ENCODE data around the gene PNMA8B. TPM values are rescaled to one million over a fixed set of nuclear protein-coding genes. Genes with fewer than 3 reads are reported as not detected.

PNMA8B gene, protein sequence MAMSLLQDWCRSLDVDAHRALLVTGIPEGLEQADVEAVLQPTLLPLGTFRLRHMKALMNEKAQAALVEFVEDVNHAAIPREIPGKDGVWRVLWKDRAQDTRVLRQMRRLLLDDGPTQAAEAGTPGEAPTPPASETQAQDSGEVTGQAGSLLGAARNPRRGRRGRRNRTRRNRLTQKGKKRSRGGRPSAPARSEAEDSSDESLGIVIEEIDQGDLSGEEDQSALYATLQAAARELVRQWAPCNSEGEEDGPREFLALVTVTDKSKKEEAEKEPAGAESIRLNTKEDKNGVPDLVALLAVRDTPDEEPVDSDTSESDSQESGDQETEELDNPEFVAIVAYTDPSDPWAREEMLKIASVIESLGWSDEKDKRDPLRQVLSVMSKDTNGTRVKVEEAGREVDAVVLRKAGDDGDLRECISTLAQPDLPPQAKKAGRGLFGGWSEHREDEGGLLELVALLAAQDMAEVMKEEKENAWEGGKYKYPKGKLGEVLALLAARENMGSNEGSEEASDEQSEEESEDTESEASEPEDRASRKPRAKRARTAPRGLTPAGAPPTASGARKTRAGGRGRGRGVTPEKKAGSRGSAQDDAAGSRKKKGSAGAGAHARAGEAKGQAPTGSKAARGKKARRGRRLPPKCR
- total RNA-seq = 1.8 and 2.1 TPM in 2 replicates

DNA sequence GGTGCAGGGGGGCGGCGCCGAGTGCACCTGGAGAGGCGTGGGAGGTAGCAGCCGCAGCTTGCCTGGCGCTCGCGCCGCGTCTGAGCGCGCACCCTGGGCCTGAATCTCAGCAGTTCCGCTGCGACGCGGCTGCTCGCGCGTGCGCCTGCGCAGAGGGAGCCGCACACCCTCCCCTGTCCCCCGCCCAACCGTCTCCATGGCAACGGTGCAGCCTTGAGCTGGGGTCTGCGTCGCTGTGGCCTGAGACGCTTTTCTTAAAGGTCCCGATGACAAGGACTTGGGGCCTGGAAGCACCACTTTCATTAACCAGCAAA is at the start of gene PNMA8B:
TSS of gene PNMA8B (minus strand) at position 82 of the 314 bp plus-strand sequence. CDS start 402 bp downstream, outside the sequence.
- H3K4me3 ChIP-seq (ENCODE audit: low read depth, low read length) = peak within 1 kb of the TSS; percentile 32
- DNase-seq (ENCODE audit: low read depth) = no peak
- TF ChIP-seq, protein P1, sequence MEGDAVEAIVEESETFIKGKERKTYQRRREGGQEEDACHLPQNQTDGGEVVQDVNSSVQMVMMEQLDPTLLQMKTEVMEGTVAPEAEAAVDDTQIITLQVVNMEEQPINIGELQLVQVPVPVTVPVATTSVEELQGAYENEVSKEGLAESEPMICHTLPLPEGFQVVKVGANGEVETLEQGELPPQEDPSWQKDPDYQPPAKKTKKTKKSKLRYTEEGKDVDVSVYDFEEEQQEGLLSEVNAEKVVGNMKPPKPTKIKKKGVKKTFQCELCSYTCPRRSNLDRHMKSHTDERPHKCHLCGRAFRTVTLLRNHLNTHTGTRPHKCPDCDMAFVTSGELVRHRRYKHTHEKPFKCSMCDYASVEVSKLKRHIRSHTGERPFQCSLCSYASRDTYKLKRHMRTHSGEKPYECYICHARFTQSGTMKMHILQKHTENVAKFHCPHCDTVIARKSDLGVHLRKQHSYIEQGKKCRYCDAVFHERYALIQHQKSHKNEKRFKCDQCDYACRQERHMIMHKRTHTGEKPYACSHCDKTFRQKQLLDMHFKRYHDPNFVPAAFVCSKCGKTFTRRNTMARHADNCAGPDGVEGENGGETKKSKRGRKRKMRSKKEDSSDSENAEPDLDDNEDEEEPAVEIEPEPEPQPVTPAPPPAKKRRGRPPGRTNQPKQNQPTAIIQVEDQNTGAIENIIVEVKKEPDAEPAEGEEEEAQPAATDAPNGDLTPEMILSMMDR (IDR thresholded peaks at IDR 0.05; ENCODE audit: insufficient read depth, low read length, poor library complexity, severe bottlenecking) = no peak
- H3K36me3 ChIP-seq (ENCODE audit: control insufficient read depth, insufficient read depth, low read length) = no peaks in the 10 kb centered on the region
- peaks cover 23% of the 10 kb centered on the region for H3K27me3 ChIP-seq (ENCODE audit: control insufficient read depth, insufficient read depth, low read length)

DNA sequence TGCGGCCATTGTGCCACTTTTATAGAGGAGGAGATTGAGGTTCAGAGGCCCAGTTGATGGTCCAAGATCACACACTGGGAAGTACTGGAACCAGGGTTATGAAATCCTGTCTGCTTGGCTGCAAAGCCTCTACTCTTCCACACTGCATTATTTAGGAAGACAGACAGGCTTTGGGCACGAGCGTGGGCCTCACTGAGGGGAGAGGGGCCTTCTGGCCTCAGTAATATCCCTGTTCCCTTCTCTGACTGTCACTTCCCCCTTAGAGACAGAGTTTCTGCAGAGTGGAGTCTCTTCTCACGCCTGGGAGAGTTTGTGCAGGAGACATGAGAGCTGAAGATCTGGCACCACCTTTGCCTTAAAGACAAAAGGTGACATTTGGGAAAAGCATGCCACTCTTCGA is 49.0 kb upstream of the PNMA8B start:
- Histone ChIP-seq H3K36me3 (ENCODE audit: control insufficient read depth, insufficient read depth, low read length) (no peaks in the 10 kb centered on the region), H3K4me3 (ENCODE audit: low read depth, low read length) (no peak overlapping the region), H3K27me3 (ENCODE audit: control insufficient read depth, insufficient read depth, low read length) (no peaks in the 10 kb centered on the region)
- TF ChIP-seq, protein P1 (IDR thresholded peaks at IDR 0.05; ENCODE audit: insufficient read depth, low read length, poor library complexity, severe bottlenecking) = no peak
- no peak for DNase-seq (ENCODE audit: low read depth)

DNA sequence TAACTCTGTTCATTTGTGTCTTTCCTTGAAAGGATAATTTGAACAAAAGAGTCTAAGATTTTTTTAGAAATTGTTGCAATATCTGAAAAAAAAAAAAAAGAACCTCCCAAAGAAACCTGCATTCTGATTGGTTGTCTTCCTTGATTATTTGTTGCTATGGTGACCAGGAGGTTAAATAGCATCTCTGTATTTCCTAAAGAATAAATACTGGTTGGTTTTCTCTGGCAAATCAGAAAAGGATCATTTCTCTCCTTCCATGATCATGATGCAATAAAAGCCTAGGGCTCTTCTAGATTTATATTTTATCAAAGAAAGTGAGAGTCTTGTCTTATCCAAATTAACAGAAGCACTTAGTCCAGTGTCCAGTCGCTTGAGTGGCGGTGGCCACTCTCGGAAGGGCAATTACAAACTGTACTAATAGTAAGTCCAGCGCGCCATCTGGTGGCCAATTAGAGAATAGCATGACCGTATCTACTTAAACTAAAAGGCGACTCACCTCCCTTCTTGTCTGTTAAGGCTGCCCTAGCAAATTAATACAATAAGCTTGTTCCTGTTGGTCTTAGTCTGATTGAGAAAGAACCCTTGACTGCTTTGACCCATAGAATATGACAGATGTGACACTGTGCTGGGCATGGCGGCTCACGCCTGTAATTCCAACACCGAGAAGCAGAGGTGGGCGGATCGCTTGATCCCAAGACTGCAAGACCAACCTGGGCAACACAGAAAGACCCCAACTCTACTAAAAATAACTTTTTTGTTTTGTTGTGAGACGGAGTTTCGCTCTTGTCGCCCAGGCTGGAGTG is 47.0 kb upstream of the PNMA8B start:
- no peaks in the 10 kb centered on the region for H3K27me3 ChIP-seq (ENCODE audit: control insufficient read depth, insufficient read depth, low read length)
- DNase-seq (ENCODE audit: low read depth) = peak; percentile 47

DNA sequence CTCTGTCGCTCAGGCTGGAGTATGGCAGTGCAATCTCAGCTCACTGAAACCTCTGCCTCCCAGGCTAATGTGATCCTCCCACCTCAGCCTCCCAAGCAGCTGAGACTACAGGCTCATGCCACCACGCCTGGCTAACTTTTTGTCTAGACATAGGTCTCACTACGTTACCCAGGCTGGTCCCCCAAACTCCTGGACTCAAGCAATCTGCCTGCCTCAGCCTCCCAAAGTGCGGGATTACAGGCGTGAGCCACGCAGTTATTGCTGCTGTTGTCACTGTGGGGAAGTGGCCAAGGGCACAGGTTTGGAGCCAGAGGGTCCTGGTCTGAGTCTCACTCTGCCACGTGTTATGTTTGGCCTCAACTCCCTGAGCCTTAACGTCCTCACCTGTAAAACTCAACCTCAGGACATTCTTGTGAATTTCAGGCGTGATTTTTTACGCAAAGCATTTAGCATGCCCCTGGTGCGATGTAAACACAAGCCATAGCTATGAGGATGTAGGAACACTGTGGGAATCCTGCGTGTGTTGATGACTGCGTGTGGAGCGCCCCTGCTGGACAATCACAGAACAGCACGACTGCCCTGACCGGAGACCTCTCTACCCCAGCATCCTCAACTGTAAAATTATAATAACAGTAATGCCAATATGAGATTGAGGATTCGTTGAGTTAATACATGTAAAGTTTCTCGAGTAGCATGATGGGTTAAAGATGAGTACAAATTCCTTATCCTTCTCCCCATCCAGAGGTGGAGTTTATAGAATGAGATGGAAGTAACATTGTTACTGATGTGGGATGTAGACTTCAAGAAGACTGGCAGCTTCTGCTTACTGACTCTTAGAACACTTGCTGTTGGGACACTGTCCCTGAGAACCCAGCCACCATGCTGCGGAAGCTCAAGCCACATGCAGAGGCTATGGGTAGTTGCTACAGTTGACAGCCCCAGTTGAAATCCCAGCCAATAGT is 41.8 kb upstream of the PNMA8B start:
- TF ChIP-seq, protein P1 (IDR thresholded peaks at IDR 0.05; ENCODE audit: insufficient read depth, low read length, poor library complexity, severe bottlenecking) = peak; percentile 88
- Histone ChIP-seq H3K27me3 (ENCODE audit: control insufficient read depth, insufficient read depth, low read length) (peaks cover 4% of the 10 kb centered on the region), H3K4me3 (ENCODE audit: low read depth, low read length) (no peak overlapping the region), H3K36me3 (ENCODE audit: control insufficient read depth, insufficient read depth, low read length) (no peaks in the 10 kb centered on the region)
- no peak for DNase-seq (ENCODE audit: low read depth)

More for the DNA sequence above, 47.0 kb upstream of the PNMA8B start:
- TF ChIP-seq, protein P1 (IDR thresholded peaks at IDR 0.05; ENCODE audit: insufficient read depth, low read length, poor library complexity, severe bottlenecking) = peak; percentile 81
- no peaks in the 10 kb centered on the region for H3K36me3 ChIP-seq (ENCODE audit: control insufficient read depth, insufficient read depth, low read length)
- H3K4me3 ChIP-seq (ENCODE audit: low read depth, low read length) = no peak overlapping the region

DNA sequence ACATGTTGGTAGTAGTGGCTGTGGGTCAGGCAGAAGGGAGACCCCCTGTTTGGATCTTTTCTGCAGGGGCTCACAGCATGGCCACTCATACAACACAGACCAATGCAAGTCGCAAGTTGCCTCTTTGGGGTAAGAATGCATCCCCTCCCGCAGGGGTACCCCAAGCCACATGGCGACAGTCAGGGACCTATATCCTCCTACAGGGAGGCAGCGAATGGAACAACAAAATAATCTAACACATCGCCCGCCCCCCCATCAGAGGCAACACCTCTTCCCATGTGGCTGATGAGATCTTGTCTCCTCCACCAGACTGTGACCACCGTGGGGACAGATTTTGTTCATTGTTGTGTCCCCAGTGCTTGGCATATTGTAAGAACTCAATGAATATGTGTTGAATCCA is 40.7 kb upstream of the PNMA8B start:
- TF ChIP-seq, protein P1 (IDR thresholded peaks at IDR 0.05; ENCODE audit: insufficient read depth, low read length, poor library complexity, severe bottlenecking) = no peak
- Histone ChIP-seq H3K27me3 (ENCODE audit: control insufficient read depth, insufficient read depth, low read length) (peaks cover 4% of the 10 kb centered on the region), H3K4me3 (ENCODE audit: low read depth, low read length) (no peak overlapping the region), H3K36me3 (ENCODE audit: control insufficient read depth, insufficient read depth, low read length) (no peaks in the 10 kb centered on the region)
- no peak for DNase-seq (ENCODE audit: low read depth)

Measured in kidney epithelial cell (primary cell).